SKM-1 treated with dmso at 0.1 percent for 144 hours (cell line): Measurements from ENCODE around the gene CDK3.
A peak's percentile ranks its signal among the peaks of the same experiment; 100 is the strongest.

ENCODE experiments used
- DNase-seq: peaks from one replicate; lab custom pipeline; 2025; ENCODE audit not compliant: unreplicated experiment; lab: John Stamatoyannopoulos, UW

Gene CDK3

GRCh38 chr17:76013377-76013932 lies 12.8 kb downstream of the CDK3 start:
- no peak for DNase-seq

DNA sequence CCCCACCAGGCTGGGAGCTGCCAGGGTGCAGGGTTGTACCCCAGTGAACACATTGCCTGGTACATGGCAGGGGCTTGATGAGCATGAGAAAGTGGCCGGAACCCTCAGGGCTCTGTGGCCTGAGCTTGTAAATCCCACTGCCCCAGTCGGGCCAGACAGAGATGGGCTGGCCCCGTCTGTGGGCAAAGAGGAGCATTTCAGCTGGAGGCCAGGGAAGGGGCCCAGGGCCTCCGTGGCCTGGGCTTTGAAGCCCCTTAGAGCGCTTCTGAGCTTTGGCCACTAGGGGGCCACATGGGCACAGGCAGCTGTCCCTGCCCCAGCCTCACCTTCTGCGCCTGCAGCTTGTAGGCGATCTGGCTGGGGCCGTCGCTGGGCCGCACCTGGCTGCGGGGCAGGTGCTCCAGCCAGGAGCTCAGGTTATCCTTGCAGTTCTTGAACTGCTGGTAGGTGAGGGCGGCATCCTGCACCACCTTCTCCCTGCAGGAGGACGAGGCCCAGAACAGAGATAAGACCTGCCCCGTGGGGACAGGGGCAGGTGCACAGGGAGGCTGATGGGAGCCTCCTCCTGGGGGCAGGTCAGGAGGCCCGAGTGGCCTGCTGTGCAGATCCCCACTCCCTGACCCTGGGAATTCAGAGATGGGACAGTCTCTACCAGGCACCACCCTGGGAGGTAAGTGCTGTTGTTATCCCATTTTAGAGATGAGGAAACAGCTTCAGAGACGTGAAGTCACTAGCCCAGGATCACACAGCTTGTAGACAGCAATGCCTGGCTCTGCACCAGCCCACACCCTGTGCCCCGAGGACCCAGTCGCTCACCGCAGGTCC lies 13.7 kb downstream of the CDK3 start:
- peak; percentile 45 for DNase-seq

GRCh38 chr17:76014925-76015261 lies 14.2 kb downstream of the CDK3 start:
- DNase-seq: no peak

DNA sequence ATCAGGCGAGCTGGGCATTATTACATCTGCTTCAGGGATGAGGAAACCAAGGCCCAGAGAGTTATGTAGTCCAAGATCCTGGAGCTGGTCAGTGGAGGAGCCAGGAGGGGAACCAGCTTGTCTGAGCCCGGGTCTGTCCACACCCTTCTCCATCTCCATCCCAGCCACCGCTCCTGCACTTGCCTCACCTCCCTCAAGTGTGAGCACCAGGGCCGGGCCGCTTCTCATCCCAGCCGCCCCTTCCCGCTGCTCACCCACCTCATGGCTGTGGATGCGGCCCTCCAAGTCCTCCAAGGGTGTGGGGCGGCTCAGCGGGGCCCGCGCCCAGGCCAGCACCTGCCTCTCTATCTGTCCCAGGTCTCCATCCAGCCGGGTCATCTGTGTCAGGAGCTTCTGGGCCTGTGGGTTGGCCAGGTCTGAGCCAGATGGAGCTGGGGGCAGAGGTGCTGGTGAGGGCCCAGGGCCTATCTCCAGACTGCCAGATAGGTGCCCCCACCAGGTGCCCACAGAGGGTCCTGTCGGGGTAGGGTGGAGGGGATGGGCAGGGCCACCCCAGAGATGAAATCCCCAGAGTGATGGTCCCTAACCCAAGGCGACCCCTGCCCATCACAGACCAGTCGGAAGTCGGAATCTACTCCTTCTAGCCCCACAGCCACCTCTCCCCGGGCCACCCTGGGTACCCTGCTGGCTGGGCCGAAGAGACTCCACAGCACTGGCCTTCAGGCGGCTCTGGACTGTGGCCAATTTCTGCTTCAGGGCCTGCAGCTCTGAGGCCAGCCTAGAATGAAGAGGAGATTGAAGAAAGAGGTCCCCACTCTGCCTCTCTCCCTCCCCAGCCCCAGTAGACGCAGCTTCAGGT lies 17.1 kb downstream of the CDK3 start:
- DNase-seq: no peak

- no peak for DNase-seq
Observed at GRCh38 chr17:76018340-76018680, 17.7 kb downstream of the CDK3 start.

DNA sequence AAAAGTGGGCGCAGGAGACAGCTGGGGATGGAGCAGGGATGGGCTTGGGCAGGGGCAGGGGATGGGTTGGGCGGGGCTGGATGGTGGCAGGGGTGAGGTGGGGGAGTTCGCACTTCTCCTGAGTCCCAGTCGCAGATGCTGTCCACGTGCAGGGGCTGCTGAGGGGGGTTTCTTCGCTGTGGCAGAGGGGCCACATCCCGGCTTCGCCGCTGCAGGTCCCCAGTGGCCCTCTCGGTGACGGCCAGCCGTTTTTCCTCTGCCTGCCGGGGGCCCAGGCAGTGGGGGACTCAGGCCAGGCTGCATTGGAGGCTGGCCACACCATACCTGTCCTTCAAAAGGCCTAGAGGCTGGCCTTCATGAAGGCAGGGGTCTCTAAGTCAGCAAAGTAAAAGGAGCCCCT lies 18.1 kb downstream of the CDK3 start:
- no peak for DNase-seq

GRCh38 chr17:76019833-76020467 lies 19.3 kb downstream of the CDK3 start:
- no peak for DNase-seq

GRCh38 chr17:76022285-76022684 lies 21.6 kb downstream of the CDK3 start:
- DNase-seq: no peak

- no peak for DNase-seq
Observed at GRCh38 chr17:76022973-76023899, 22.6 kb downstream of the CDK3 start.

- DNase-seq: no peak
Observed at GRCh38 chr17:76023900-76024237, 23.2 kb downstream of the CDK3 start.

- DNase-seq: no peak
Observed at GRCh38 chr17:76024353-76024752, 23.7 kb downstream of the CDK3 start.

DNA sequence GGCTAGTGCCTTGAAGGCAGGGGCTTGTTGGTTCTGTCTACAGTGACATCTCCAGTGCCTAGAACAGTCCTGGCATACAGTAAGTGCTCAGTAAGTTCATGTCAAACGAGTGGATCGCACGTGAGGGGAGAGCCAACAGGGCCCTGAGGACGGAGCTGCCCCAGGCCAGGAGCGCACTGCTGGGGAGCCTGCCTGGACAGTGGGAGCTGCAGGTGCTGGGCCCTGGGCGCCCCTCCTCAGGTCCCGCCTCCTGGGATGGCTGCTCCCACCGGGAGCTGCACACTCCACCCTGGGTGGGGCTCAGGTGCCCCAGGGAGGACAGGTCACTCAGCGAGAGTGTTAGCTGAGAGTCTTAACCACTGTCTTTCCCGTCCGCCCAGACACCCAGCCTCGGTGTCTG lies 24.6 kb downstream of the CDK3 start:
- no peak for DNase-seq

GRCh38 chr17:76026714-76027158 lies 26.1 kb downstream of the CDK3 start:
- DNase-seq: no peak

DNA sequence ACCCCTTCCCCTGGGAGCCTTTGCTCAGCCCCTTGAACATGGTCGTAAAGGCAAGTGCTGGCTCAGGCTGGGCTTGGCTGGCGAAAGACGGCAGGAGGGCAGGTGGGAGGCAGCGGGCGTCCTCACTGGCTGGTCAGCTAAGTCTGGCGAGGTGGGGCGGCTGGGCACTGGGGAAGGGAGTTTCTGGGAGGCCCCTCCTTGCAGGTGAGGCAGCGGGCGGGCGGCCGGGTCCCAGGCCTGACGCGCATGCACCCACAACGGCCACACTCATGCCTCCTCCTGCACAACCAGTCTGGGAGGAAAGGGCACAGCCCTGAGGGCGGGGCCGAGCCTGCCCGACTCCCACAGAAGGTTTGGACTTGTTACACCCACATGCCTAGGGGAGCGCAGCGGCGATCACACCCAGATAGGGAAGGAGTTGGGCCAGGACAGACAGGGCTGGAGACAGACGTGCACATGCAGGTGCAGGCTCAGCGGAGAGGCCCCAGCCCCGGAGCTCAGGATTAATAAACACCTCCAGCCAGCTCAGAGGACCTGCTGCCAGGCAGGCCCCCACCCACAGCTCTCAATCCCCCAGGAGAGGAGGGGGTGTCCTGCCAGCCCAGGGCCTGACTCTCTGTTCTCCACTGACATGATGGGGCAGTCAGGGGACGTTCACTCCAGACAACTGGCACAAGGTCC lies 26.6 kb downstream of the CDK3 start, which contains the start of gene EVPL:
Gene EVPL (minus strand): TSS at position 148 of the 681 bp plus-strand sequence. CDS start 108 bp downstream, at position 40.
- no peak for DNase-seq

DNA sequence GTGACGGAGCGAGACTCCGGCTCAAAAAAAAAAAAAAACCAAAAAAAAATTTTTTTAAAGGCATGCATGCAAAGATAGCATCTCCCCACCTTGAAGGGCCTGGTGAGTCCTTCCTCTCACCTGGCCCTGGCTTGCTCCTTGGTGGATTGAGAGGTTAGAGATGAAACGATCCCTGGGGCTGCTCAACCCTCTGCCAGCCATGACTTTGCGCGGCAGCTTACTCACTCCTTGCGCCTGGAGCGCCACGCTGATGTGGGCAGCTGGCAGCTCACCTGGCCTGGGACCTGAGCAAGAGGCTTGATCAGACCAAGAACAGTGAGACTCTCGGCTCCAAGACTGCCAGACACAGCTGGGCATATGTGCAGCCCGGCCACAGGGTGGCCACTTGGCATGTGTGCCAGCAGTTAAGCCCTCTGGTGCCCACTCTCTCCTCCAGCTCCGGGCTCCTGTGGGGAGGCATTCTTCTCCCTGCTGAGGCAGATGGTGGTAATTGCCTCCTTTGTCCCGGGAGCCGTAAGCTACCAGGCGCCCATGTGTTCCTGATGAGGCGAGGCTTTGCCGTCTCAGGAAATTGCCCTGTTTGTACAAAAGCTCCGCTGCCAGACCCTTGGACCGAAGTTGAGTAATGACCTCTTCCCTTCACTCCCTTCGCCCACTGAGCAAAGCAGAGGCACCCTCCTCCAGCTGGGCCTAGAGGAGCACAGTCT lies 31.6 kb downstream of the CDK3 start:
- DNase-seq: no peak

- no peak for DNase-seq
Observed at GRCh38 chr17:76032780-76033108, 32.1 kb downstream of the CDK3 start.

- DNase-seq: no peak
Observed at GRCh38 chr17:76033139-76033538, 32.5 kb downstream of the CDK3 start.

DNA sequence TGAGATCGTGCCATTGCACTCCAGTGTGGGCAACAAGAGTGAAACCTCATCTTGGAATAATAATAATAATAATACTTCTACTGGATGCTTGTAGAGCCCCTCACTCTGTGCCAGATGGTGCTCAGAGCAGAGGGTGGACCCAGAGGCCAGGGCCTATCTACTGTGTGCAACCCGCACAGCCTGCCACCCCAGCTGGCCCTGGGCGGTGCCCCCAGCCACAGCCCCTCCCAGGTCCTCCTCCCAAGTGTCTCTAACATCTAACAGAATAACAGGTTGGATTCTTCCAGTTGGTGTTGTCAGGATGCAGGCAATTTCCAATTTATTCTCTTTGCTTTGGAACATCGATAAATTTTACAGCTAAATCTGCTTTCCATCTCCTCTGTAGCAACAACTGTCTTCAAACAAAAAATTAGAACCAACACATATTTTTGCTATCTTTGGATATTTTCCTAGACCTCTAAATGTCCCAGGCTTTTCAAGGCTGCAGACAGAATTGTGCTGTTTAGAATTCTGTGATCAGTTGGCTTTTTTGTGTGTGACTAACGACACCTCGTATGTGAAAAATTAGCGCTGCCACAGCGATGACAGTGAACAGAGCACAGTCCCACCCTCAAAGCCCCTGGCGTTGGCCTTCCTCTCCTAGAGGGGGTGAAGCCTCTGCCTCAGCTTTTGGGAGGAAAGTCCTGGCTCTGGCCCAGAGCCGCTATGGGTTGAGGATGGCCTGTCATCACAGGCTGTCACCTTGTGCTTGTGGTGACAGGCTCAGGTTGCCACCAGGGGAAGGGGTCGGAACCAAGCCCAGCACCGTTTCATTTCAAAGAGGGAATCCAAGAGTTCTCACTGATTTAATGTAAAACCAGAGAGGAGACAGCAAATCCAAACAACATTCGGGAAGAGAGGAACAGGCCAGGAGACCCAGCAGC lies 34.0 kb downstream of the CDK3 start:
- no peak for DNase-seq
